Nephron (organoid): Measurements from ENCODE around the gene CNTNAP2.

Experiments used
- H3K27ac Mint-ChIP-seq, 3 experiments: 2 replicates each; pipeline ENCODE4 v1.8.0; 2020; ENCODE audit warnings: mixed read lengths in 3 of 3, mild to moderate bottlenecking in 2 of 3, moderate library complexity in 1 of 3
- H3K27me3 Mint-ChIP-seq: 2 replicates; pipeline ENCODE4 v1.8.0; 2021; ENCODE audit warnings: low read depth, mild to moderate bottlenecking, moderate library complexity, mixed read lengths
- H3K36me3 Mint-ChIP-seq: 2 replicates; pipeline ENCODE4 v1.8.0; 2020; ENCODE audit warnings: low read depth, mixed read lengths
- H3K4me1 Mint-ChIP-seq: 2 replicates; pipeline ENCODE4 v1.8.0; 2020; ENCODE audit warnings: mixed read lengths
- H3K4me3 Mint-ChIP-seq, 3 experiments: 2 replicates each; pipeline ENCODE4 v1.8.0; 2020; ENCODE audit warnings: mild to moderate bottlenecking in 3 of 3, mixed read lengths in 3 of 3, moderate library complexity in 2 of 3
- H3K9me3 Mint-ChIP-seq: 2 replicates; pipeline ENCODE4 v1.8.0; 2020; ENCODE audit warnings: mixed read lengths
- TF ChIP-seq, protein P1 (sequence below), 3 experiments: fragments of 200-600 bp; sonication (generic); IDR thresholded peaks; one replicate each; pipeline ENCODE4 v1.5.0; 2021; ENCODE audit warnings: antibody characterized with exemption in 3 of 3; ENCODE audit not compliant: unreplicated experiment in 3 of 3

Gene CNTNAP2

DNA sequence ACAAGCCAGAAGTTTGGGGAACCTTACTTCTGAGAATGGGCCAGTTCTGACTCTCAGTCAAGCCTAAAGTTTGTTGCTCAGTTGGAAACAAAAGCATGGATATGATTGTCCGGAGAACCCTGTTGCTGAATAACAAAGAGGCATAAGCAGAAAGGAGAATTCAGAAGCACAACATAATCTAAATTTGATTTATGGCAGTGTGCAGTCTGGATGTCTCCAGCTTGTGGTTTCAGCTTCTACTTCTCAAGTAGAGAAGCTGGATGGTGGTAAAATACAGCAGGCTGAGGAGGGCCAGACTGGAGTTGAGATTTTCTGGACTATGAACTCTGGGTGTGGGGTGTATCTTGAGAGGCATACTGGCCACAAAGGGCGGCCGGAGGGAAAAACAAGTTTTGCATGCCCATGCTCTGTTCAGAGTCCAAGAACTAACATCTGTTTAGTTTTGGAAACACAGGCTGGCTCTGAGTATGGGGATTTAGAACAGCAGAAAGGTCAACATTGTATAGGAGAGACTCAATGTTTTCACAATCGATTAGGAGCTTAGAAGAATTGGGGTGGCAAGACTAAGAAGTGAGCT, 592.9 kb downstream of the CNTNAP2 start:
- Mint-ChIP-seq H3K4me3 (no peak overlapping the region), H3K27me3 (no peaks in the 10 kb centered on the region), H3K36me3 (no peaks in the 10 kb centered on the region), H3K27ac (peak overlapping the region in 1 of 3 experiments; percentile 16), H3K9me3 (no peaks in the 10 kb centered on the region), H3K4me1 (no peaks in the 10 kb centered on the region)
- TF ChIP-seq, protein P1, sequence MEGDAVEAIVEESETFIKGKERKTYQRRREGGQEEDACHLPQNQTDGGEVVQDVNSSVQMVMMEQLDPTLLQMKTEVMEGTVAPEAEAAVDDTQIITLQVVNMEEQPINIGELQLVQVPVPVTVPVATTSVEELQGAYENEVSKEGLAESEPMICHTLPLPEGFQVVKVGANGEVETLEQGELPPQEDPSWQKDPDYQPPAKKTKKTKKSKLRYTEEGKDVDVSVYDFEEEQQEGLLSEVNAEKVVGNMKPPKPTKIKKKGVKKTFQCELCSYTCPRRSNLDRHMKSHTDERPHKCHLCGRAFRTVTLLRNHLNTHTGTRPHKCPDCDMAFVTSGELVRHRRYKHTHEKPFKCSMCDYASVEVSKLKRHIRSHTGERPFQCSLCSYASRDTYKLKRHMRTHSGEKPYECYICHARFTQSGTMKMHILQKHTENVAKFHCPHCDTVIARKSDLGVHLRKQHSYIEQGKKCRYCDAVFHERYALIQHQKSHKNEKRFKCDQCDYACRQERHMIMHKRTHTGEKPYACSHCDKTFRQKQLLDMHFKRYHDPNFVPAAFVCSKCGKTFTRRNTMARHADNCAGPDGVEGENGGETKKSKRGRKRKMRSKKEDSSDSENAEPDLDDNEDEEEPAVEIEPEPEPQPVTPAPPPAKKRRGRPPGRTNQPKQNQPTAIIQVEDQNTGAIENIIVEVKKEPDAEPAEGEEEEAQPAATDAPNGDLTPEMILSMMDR (IDR thresholded peaks at IDR 0.05; ENCODE audit: unreplicated experiment in 3 of 3), result no peak

DNA sequence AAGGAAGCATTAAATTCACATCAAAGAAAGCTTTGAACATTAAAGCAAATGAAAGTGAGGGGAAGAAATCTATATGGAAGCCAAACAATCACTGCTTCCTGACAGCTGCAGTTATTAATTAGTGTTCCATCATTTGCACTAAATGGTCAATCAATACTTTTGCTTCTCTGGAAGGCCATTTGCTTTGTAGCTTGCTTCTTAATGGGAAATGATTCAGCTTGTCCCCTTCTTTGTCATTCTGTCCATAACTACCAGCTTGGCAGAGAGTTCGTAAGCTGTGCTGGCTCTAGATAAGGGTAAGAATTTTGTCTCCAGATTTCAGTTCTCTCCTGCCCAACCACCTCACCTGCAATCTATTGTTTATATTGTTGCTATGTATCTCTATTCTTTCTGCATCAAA, 596.6 kb downstream of the CNTNAP2 start:
- TF ChIP-seq, protein P1 (IDR thresholded peaks at IDR 0.05; ENCODE audit: unreplicated experiment in 3 of 3), result no peak
- H3K4me1 Mint-ChIP-seq, result no peaks in the 10 kb centered on the region

DNA sequence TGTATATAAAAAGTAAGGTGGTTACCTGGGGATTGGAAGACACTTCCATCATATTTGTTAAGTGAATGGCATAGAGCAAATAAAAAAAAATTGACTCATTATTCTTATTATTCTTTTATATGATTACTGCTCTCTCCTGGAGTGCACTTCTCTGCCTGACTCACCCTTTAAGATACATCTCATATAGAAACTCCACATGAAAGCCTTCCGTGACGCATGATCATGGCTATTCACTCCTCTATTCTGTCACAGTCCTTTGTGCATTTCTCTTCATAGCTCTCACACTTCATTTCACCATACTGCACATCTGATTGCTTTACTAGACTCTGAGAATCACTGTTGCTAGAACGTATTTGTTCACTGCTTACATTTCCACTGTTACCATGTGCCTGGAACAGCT, 597.3 kb downstream of the CNTNAP2 start:
- TF ChIP-seq, protein P1 (IDR thresholded peaks at IDR 0.05; ENCODE audit: unreplicated experiment in 3 of 3), result no peak
- H3K4me1 Mint-ChIP-seq, result no peaks in the 10 kb centered on the region
- H3K27me3 Mint-ChIP-seq, result no peaks in the 10 kb centered on the region
- no peak overlapping the region for H3K27ac Mint-ChIP-seq
- H3K36me3 Mint-ChIP-seq, result no peaks in the 10 kb centered on the region
- no peak overlapping the region for H3K4me3 Mint-ChIP-seq
- no peaks in the 10 kb centered on the region for H3K9me3 Mint-ChIP-seq

More for the DNA sequence above, 596.6 kb downstream of the CNTNAP2 start:
- H3K27ac Mint-ChIP-seq, result no peak overlapping the region
- no peaks in the 10 kb centered on the region for H3K9me3 Mint-ChIP-seq
- no peaks in the 10 kb centered on the region for H3K27me3 Mint-ChIP-seq
- H3K36me3 Mint-ChIP-seq, result no peaks in the 10 kb centered on the region
- no peak overlapping the region for H3K4me3 Mint-ChIP-seq

DNA sequence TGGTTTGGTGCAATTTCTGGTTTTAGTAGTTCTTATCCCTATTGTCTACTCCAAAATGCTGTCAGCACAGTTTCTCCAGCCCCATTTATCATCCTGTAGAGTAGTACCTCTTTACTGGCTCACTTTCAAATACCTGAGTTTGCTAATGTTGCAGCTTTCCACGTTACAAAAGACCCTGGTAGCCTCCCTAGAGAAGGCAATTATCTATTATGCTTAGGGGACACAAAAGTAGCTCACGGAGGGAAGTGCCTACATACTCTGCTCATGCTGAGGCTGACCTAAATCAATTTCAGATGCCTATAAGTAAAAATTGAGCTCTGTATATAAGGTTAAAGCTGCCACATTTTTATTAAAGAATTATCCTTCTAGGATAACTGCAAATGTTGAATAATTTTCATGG, 603.6 kb downstream of the CNTNAP2 start:
- Mint-ChIP-seq H3K27ac (no peak overlapping the region), H3K4me3 (no peak overlapping the region), H3K27me3 (no peaks in the 10 kb centered on the region), H3K4me1 (no peaks in the 10 kb centered on the region), H3K9me3 (no peaks in the 10 kb centered on the region), H3K36me3 (no peaks in the 10 kb centered on the region)
- TF ChIP-seq, protein P1 (IDR thresholded peaks at IDR 0.05; ENCODE audit: unreplicated experiment in 3 of 3), result no peak

DNA sequence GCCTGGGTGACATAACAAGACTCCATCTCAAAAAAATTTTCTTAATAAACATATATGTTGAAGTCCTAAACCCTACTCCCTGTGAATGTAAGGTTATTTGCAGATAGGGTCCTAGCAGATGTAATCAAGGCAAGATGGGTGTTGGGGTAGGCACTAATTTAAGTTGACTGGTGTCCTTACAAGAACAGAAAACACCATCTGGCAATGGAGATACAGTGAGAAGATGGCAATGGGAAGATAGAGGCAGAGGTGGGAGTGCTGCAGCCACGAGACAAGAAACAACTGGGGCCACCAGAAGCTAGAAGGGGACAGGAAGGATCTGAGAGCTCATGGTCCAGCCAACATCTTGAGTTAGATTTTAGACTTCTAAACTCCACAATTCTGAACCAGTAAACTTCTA, 606.4 kb downstream of the CNTNAP2 start:
- H3K36me3 Mint-ChIP-seq, result no peaks in the 10 kb centered on the region
- no peaks in the 10 kb centered on the region for H3K4me1 Mint-ChIP-seq
- H3K27ac Mint-ChIP-seq, result no peak overlapping the region
- no peaks in the 10 kb centered on the region for H3K9me3 Mint-ChIP-seq
- H3K4me3 Mint-ChIP-seq, result no peak overlapping the region
- no peaks in the 10 kb centered on the region for H3K27me3 Mint-ChIP-seq
- TF ChIP-seq, protein P1 (IDR thresholded peaks at IDR 0.05; ENCODE audit: unreplicated experiment in 3 of 3), result no peak

DNA sequence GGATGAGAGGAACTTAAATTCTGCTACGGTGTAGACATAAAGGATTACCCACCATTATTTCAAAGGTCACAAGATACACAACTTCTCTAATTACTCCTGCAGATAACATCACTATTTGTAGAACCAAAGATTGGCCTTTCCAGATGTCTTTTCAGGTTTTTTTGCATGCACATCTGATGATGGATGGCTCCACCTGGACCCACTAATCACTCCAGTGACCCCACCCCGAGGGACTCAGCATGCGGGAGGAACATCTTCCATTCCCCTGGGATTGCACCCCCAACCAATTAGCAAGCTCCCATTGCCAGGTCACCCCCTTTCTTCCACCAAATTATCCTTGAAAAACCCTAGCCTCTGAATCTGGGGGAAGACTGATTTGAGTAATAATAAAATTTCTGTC, 608.9 kb downstream of the CNTNAP2 start:
- Mint-ChIP-seq H3K4me1 (no peaks in the 10 kb centered on the region), H3K27ac (no peak overlapping the region), H3K4me3 (no peak overlapping the region), H3K9me3 (no peaks in the 10 kb centered on the region), H3K27me3 (no peaks in the 10 kb centered on the region), H3K36me3 (no peaks in the 10 kb centered on the region)
- TF ChIP-seq, protein P1 (IDR thresholded peaks at IDR 0.05; ENCODE audit: unreplicated experiment in 3 of 3), result no peak
